Stimulated activated CD8-positive, alpha-beta memory T cell treated with anti-CD3 and anti-CD28 coated beads, Interleukin-2, amount 100 ng/mL, for 48 hours (primary cell): ENCODE data around the gene TCAF1.

Experiments used
- DNase-seq, 2 donors: peaks; one replicate each; pipeline ENCODE4 v3.0.0-alpha.2; 2020; ENCODE audit warnings: low read depth in 2 of 2

Gene TCAF1

GRCh38 chr7:143901668-143902331, at the start of gene TCAF1:
Gene TCAF1, minus strand, starts transcription at chr7:143902176. Its CDS starts 25,568 bp downstream, at chr7:143876608.
- peak; percentile 88 to 92 for DNase-seq

DNA sequence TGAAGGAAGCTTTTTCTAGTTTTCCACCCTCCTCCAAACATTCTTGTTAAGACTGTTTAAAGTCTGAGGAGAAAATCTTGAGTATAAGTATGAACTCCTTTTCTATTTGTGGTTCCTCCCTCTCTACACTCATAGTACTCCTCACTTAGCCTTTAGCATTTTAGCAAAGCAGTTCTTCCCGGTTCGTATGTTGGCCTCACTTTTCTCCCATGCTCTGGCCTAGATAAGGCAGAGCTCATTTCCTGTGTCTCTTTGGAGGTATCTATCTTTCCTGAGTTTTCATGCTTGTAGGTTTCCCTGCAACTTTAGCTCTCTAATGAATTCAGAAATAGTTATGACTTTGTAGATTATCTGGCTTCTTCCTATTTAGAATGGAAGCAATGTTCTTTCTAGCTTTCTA, 46.8 kb upstream of the TCAF1 start:
- DNase-seq, result no peak

- DNase-seq, result no peak
Measured at GRCh38 chr7:143947111-143947510, 45.1 kb upstream of the TCAF1 start.

DNA sequence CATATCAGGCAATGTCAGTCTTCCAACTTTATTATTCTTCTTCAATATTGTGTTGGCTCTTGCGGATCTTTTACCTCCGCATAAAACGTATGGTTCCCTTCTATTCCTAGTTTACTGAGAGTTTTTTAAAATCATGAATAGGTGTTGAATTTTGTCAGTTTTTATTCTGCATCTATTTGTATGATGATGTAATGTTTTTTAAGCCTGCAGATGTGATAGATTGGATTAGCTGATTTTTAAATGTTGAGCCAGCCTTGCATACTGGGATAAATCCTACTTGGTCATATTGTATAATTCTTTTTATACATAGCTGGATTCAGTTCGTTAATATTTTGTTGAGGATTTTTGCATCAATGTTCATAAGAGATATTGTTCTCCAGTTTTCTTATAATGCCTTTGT, 43.4 kb upstream of the TCAF1 start:
- DNase-seq, result no peak

- no peak for DNase-seq
Measured at GRCh38 chr7:143938379-143939243, 36.6 kb upstream of the TCAF1 start.

DNA sequence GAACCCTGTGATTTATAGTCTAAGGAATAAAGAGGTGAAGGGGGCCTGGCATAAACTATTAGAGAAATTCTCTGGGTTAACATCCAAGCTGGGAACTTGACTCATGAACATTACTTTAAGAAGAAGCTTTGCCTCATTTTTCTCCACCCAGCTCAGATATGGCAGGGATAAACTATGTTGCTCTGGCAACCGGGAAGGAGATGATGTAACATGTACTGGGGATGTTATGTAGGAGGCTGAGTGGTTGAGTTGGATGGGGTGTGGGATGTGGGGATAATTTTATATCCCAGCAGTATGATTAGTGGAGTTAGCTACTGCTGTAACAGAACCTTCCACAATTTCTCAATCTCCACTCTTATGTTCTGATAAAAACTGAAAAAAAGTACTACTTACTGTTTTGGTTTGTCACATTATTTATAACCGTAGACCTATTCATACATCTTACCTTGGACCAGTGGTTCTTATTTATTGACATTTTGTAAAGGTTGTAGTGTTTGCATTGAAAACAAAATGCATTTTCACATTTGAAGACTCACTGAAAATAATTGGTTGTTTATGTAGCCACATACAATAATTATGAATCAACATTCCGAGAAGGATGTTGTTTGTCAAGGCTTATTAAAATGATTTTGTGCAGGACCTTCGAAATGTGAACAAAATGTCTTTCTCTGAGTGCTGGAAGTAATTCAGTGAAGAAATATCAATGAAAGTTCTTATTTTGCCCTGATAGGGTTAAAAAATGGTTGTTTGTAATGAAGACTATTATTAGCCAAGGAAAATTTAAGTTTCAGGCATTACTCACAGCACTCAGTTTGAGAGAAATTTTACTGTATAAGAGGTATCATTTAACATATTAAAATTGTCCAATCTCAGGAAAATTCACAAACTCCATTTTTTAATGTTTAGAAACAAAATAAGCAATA, 34.4 kb upstream of the TCAF1 start:
- DNase-seq, result no peak

DNA sequence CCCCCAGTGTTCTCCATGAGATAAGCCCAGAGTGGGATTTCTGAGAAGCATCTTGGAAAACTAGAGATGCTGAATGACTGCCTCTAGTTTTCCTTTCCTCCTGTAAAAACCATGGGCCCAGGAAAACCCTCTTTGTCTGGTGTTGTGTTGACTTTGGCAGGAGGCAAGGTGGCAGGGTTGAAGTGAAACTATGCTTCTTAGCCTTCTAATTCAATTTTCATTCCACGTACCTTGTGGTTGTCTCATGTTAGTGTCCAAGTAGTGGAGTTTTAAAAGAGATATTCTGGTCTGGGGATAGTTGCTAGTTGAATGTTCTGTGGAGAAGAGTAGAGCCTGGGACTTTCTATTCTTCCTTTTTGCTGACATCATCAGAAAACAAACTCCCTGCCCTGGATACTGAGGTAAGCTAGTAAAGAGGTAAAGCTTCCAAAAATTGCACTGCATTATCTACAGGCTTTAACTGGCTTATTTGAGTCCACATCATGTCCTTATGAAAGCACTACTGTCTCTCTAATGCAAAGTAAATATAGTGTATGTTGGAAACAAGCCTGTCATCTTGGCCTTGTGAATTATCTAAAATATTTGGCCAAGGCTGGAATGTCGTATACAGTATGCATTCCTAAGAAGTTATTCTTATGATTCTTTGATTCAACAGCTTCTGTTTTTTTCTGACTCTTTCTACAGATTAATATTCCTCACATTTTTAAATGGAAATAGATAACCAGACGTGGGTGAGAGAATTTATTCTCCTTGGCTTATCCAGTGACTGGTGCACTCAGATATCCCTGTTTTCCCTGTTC, 32.8 kb upstream of the TCAF1 start, which contains the start of gene OR2F2:
TSS of gene OR2F2 (plus strand) at position 708 of the 800 bp plus-strand sequence. CDS start at position 708, 0 bp downstream.
- no peak for DNase-seq

GRCh38 chr7:143931739-143932138, 29.8 kb upstream of the TCAF1 start:
- DNase-seq, result no peak

DNA sequence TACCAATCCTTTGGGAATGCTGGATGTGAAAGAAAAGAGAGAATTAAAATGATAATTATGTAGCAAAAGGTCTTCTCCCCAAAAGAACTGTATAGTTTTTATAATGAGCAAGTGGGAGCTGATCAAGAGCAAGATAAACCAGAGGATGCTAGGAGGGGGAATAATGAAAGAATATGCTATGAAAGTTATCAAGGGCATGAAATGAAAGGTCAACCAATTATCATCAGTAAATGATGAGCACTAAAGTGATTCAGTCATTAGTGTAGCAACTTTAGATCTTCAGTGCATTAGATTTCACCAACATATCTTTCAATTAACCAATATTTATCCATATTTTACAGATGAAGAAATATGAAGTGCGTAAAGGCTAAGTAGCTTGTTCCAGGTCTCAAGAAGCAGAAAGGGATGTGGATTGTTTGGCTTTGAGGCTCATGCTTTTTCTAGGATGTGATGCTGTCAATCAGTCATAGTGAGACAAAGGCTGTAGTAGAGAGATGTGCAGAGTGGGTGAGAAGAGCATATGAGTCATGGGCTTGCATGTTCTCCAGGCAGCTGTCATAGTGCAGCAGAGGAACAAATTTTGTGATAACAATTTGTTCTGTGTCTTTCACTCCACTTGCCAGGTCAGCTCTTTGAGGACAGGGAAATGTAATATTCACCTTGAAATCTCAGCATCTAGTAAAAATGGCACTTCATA, 27.4 kb upstream of the TCAF1 start:
- no peak for DNase-seq

- DNase-seq, result no peak
Measured at GRCh38 chr7:143924851-143925250, 22.9 kb upstream of the TCAF1 start.

DNA sequence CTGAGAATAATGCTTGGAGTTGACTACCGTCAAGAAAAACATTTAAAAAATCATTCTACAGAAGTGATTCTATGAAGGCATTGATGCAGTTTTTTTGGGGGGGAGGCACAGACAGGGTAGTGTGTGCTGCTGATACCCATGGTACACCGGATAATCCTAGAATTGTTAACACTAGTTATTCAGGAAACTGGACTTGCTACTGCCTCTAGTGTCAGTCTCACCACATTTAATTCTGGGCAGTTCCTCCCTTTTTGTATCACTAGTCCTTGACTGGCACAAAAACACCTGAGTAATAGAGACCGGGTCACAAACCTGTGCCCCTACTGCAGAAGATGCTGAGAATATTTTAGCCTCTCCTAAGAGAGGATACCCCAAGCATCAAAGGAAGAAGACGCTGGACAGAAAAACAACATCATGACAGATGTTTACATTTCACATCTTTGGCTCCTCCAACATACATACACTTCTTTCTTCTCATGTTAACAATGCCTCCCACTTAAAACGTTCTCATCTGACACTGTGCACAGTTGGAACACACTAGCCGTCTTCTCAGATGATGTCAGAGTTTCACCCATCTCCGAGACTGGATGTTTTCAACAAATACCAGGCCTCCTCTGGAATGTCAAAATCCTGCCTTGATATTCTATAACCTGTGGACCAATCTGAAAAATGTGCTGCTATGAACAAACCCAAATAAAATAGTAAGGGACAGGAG, 13.1 kb upstream of the TCAF1 start:
- no peak for DNase-seq

DNA sequence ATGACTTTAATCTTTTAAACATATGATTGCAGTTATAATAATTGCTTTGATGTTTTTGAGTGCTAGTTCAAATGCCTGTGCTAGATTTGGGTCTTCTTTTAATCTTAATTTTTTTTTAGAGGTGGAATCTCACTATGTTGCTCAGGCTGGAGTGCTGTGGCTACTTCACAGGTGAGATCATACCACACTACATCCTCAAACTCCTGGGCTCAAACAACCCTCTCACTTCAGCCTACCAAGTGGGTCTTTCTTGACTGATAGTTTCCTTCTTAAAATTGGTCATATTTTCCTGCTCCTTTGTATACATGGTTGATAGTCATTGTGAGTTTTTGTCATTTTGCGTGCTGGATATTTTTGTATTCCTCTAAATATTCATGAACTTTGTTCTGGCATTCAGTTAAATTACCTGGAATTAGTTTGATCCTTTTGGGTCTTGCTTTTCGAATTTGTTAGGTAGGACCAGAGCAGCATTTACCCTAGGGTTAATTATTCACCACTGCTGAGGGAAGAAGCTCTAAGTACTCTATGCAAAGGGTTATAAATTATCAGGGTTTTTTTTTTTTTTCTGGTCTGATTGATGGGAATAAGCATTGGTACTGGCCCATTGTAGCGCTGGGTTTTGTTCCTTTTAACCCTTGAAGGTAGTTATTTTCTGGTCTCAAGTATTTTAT, 12.1 kb upstream of the TCAF1 start:
- DNase-seq, result no peak

DNA sequence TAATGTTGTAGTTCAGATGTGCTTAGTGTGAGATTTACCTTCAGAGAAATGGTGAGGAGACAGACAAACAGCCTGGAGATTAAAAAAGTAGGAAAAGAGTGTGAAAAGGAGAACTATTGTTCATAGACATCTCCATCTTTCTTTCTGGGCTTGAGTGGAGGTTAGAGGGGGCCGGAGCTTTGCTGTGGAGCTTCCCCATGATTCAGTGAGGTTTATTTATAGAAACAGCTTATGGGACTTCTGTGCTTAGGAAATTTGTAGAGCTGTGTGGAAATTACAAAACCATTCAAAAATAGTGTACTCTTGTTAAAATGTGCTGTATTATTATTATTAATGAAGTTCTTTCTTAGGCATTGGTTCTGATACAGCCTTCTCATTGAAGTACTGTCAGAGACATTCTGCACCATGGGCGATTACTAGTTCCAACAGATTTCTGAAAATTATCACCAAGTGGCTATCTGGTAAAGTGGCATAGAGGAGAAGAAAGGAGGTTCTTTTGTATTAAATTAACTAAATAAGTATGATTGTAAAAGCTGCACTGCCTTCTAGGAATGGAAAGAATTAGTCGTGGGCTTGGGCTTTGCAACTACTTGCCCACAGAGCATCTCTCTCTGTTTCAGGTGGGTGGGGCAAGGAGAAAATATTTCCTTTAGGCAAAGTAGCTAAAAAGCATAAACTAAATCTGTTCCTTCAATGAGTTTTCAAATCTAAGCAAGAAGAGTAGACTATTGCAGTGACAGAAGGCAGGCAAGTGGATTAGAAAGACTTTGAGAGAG, 8.7 kb upstream of the TCAF1 start:
- no peak for DNase-seq

DNA sequence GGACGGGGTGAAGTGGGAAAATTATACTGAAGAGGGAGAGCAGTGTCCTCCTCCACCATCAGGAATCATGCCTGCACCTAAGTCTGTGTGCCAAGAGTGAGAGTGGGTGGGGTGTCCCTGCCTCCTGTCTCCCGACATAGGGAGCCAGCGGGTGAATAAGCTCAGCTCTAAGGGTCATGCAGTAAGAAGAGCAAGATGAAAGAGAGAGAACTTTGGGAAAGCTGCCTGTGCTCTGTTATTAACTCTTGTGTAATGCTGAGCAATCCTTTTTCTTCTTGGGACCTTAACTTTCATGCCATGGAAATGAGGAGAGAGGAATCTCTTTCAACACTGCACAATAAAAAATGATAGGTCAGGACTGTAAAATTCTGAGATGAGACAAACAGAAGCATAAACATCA, 7.9 kb upstream of the TCAF1 start:
- DNase-seq, result no peak

DNA sequence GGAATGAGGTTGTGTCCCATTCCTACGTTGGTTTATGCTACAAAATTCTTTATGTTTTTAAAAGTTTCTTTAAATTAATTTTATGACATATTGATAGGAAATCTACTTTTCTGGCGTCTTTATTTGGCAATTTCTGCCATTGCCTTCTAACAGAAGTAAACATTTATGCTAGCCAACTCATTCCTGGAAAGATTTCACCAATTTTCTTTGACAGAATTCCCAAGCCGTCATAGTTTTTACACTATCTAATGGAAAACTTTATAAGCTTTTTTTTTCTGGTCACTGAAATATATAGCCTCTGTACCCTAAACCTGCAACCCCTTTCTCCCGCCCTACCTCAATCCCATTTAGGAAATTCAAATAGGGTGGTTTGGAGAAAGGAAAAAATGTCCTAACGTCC, 6.1 kb upstream of the TCAF1 start:
- no peak for DNase-seq

GRCh38 chr7:143906895-143907294, 4.9 kb upstream of the TCAF1 start:
- no peak for DNase-seq

DNA sequence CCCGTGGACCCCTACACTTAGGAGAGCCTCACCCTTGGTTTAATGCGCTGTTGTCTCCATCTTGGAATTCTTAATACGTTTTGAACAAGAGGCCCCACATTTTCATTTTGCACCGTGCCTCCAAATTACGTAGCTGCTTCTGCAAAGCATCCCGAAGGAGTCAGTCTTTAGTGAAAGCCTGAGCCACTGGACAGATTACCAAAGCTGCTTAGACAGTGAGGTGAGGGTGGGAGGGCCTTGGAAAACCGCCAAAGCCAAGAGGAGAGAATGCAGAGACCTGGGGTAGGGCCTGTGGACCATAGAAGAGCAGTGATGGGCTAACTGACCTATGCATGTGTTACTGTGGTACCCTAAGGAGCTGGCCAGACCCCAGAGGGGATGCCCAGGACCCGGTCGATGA, 4.2 kb upstream of the TCAF1 start:
- no peak for DNase-seq

- no peak for DNase-seq
Measured at GRCh38 chr7:143905509-143905908, 3.5 kb upstream of the TCAF1 start.
